C4-2B (cell line): ENCODE results near the gene RAB7B.

Source experiments
- ZFX ChIP-seq: fragments of 450-650 bp; IDR thresholded peaks from 2 replicates; pipeline ENCODE4 v1.6.1; 2017
- TF ChIP-seq, protein P1 (sequence below): fragments of 450-650 bp; conservative IDR thresholded peaks from 2 replicates; pipeline ENCODE4 v1.5.1; 2017; ENCODE audit warnings: mild to moderate bottlenecking

DNA sequence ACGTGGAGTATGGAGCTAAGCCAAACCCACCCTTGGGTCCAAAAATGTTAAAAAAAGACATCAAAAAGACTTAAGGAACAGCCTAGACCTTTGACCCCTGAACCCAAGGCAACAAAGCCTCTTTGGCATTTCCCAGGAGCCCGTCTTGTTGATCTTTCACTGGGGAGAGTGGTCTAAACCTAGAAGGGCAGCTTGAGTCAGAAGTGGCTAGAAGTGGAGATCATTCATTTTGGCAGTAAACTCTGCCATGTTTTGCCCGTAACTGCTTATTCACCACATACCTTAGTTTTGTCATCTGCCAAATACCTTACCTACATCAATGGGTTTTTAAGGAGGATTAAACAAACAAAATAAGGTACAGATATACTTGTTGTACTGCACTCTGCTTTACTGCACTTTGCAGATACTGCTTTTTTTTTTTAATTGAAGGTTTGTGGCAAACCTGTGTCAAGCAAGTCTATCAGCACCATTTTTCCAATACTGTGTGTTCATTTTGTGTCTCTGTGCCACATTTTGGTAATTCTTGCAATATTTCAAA is 22.2 kb upstream of the RAB7B start:
- TF ChIP-seq, protein P1, sequence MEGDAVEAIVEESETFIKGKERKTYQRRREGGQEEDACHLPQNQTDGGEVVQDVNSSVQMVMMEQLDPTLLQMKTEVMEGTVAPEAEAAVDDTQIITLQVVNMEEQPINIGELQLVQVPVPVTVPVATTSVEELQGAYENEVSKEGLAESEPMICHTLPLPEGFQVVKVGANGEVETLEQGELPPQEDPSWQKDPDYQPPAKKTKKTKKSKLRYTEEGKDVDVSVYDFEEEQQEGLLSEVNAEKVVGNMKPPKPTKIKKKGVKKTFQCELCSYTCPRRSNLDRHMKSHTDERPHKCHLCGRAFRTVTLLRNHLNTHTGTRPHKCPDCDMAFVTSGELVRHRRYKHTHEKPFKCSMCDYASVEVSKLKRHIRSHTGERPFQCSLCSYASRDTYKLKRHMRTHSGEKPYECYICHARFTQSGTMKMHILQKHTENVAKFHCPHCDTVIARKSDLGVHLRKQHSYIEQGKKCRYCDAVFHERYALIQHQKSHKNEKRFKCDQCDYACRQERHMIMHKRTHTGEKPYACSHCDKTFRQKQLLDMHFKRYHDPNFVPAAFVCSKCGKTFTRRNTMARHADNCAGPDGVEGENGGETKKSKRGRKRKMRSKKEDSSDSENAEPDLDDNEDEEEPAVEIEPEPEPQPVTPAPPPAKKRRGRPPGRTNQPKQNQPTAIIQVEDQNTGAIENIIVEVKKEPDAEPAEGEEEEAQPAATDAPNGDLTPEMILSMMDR: no peak
- TF ChIP-seq ZFX: no peak
